ENCODE results near the gene BTN2A1.

Gene BTN2A1

GRCh38 chr6:26483727-26484126 is 26.0 kb downstream of the BTN2A1 start:
- Histone ChIP-seq H3K9me3 (ENCODE audit: control insufficient read depth, insufficient read depth, low read length) (peaks cover 8% of the 10 kb centered on the region; the same call in 1 of the 2 replicates), H3K36me3 (ENCODE audit: control insufficient read depth, low read length) (no peaks in the 10 kb centered on the region), H3K4me2 (ENCODE audit: low read length) (no peak overlapping the region), H3F3A (ENCODE audit: control insufficient read depth, insufficient read depth) (no peaks in the 10 kb centered on the region), H3K27ac (ENCODE audit: low read depth, low read length) (no peak overlapping the region), H3K4me3 (ENCODE audit: low read length) (no peak overlapping the region), H3K79me2 (ENCODE audit: control insufficient read depth, low read length) (no peaks in the 10 kb centered on the region), H3K27me3 (ENCODE audit: control insufficient read depth, low read length) (no peaks in the 10 kb centered on the region), H3K4me1 (ENCODE audit: control insufficient read depth, low read length) (peaks cover 18% of the 10 kb centered on the region), H4K20me1 (ENCODE audit: control insufficient read depth, insufficient read depth, low read depth, low read length) (no peaks in the 10 kb centered on the region), H3K9me2 (replicated peaks; ENCODE audit: control insufficient read depth, low read length) (no peaks in the 10 kb centered on the region)
- no peak for TF ChIP-seq EZH2phosphoT487 (IDR thresholded peaks at IDR 0.05; ENCODE audit: borderline replicate concordance, low read length)
- TF ChIP-seq CTCF (IDR thresholded peaks at IDR 0.05; ENCODE audit: low read depth, low read length, poor library complexity, severe bottlenecking): no peak

GRCh38 chr6:26484161-26484560 is 26.4 kb downstream of the BTN2A1 start:
- no peaks in the 10 kb centered on the region for H4K20me1 ChIP-seq (ENCODE audit: control insufficient read depth, insufficient read depth, low read depth, low read length)
- H3K79me2 ChIP-seq (ENCODE audit: control insufficient read depth, low read length): no peaks in the 10 kb centered on the region
- H3K4me3 ChIP-seq (ENCODE audit: low read length): no peak overlapping the region
- no peak overlapping the region for H3K27ac ChIP-seq (ENCODE audit: low read depth, low read length)
- TF ChIP-seq EZH2phosphoT487 (IDR thresholded peaks at IDR 0.05; ENCODE audit: borderline replicate concordance, low read length) (no peak), CTCF (IDR thresholded peaks at IDR 0.05; ENCODE audit: low read depth, low read length, poor library complexity, severe bottlenecking) (no peak)
- no peaks in the 10 kb centered on the region for H3F3A ChIP-seq (ENCODE audit: control insufficient read depth, insufficient read depth)
- H3K9me3 ChIP-seq (ENCODE audit: control insufficient read depth, insufficient read depth, low read length): peaks cover 8% of the 10 kb centered on the region; the same call in 1 of the 2 replicates
- H3K27me3 ChIP-seq (ENCODE audit: control insufficient read depth, low read length): no peaks in the 10 kb centered on the region
- H3K4me2 ChIP-seq (ENCODE audit: low read length): no peak overlapping the region
- H3K9me2 ChIP-seq (replicated peaks; ENCODE audit: control insufficient read depth, low read length): no peaks in the 10 kb centered on the region
- no peaks in the 10 kb centered on the region for H3K36me3 ChIP-seq (ENCODE audit: control insufficient read depth, low read length)
- H3K4me1 ChIP-seq (ENCODE audit: control insufficient read depth, low read length): peaks cover 14% of the 10 kb centered on the region

- H3K36me3 ChIP-seq (ENCODE audit: control insufficient read depth, low read length): no peaks in the 10 kb centered on the region
- H3K27me3 ChIP-seq (ENCODE audit: control insufficient read depth, low read length): no peaks in the 10 kb centered on the region
- H3K4me2 ChIP-seq (ENCODE audit: low read length): no peak overlapping the region
- H3K9me3 ChIP-seq (ENCODE audit: control insufficient read depth, insufficient read depth, low read length): peaks cover 8% of the 10 kb centered on the region; the same call in 1 of the 2 replicates
- H3K4me3 ChIP-seq (ENCODE audit: low read length): no peak overlapping the region
- no peaks in the 10 kb centered on the region for H3K79me2 ChIP-seq (ENCODE audit: control insufficient read depth, low read length)
- no peaks in the 10 kb centered on the region for H3F3A ChIP-seq (ENCODE audit: control insufficient read depth, insufficient read depth)
- no peaks in the 10 kb centered on the region for H4K20me1 ChIP-seq (ENCODE audit: control insufficient read depth, insufficient read depth, low read depth, low read length)
- H3K9me2 ChIP-seq (replicated peaks; ENCODE audit: control insufficient read depth, low read length): no peaks in the 10 kb centered on the region
- no peak for TF ChIP-seq EZH2phosphoT487 (IDR thresholded peaks at IDR 0.05; ENCODE audit: borderline replicate concordance, low read length)
- no peak for TF ChIP-seq CTCF (IDR thresholded peaks at IDR 0.05; ENCODE audit: low read depth, low read length, poor library complexity, severe bottlenecking)
- H3K4me1 ChIP-seq (ENCODE audit: control insufficient read depth, low read length): peaks cover 14% of the 10 kb centered on the region
- no peak overlapping the region for H3K27ac ChIP-seq (ENCODE audit: low read depth, low read length)
These were observed 27.5 kb downstream of the BTN2A1 start for GRCh38 chr6:26485112-26485780.

All from DOHH2 (cell line).